Sigmoid colon (tissue), 4 donors: ENCODE measurements around the gene PCDHA1.

Experiments
- POLR2AphosphoS5 ChIP-seq, 4 donors: sonication (generic); formaldehyde crosslinking; IDR thresholded peaks; one replicate each; pipeline ENCODE4 v1.6.1; 2017; ENCODE audit warnings: antibody characterized with exemption in 4 of 4
- TF ChIP-seq, protein P1 (sequence below), 4 experiments: fragments of 450-650 bp in 3 of 4; fragments of 200-600 bp in 1 of 4; IDR thresholded peaks; one replicate each; pipeline ENCODE4 v1.5.1; 2016 to 2019; ENCODE audit warnings: antibody characterized with exemption in 4 of 4, mild to moderate bottlenecking in 3 of 4, moderate library complexity in 2 of 4

DNA sequence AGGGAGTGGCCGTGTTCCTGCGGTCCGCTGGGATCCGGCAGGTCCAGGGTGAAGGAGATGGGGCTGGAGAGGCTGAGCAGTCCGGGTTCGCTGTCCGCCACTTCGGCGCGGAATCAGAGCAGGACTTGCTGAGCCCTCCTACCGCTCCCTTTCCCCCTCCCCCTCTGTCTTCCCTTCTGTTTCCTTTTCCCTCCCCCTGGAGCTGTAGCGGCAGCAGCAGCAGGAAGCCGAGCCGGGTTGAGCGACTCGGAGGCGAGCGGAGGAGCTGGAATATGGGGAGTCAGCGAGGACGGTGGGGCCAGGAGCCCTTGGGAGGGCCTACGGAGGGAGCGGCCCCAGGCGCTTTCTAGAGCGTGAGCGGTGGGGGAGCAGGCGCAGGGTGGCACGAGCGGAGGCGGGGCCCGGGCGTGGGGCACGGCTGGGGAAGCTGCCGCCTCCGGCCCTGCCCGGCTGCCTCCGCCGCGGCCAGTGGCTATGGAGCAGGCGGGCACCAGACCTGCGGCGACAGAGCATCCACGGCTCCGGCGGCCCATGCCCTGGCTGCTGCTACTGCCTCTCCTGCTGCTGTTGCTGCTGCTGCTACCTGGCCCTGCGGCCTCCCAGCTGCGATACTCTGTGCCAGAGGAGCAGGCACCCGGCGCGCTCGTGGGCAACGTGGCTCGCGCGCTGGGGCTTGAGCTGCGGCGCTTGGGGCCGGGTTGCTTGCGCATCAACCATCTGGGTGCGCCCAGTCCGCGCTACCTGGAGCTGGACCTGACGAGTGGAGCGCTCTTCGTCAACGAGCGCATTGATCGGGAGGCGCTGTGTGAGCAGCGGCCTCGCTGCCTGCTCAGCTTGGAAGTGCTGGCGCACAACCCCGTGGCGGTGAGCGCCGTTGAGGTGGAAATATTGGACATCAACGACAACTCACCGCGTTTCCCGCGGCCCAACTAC lies 180.6 kb downstream of the PCDHA1 start, which contains the start of gene PCDHAC2:
- TF ChIP-seq, protein P1, sequence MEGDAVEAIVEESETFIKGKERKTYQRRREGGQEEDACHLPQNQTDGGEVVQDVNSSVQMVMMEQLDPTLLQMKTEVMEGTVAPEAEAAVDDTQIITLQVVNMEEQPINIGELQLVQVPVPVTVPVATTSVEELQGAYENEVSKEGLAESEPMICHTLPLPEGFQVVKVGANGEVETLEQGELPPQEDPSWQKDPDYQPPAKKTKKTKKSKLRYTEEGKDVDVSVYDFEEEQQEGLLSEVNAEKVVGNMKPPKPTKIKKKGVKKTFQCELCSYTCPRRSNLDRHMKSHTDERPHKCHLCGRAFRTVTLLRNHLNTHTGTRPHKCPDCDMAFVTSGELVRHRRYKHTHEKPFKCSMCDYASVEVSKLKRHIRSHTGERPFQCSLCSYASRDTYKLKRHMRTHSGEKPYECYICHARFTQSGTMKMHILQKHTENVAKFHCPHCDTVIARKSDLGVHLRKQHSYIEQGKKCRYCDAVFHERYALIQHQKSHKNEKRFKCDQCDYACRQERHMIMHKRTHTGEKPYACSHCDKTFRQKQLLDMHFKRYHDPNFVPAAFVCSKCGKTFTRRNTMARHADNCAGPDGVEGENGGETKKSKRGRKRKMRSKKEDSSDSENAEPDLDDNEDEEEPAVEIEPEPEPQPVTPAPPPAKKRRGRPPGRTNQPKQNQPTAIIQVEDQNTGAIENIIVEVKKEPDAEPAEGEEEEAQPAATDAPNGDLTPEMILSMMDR (IDR thresholded peaks at IDR 0.05), result no peak
- no peak for TF ChIP-seq POLR2AphosphoS5 (IDR thresholded peaks at IDR 0.05)
